HUES6 (cell line): ENCODE results near the gene UQCRFS1.
A peak's percentile ranks its signal among the peaks of the same experiment; 100 is the strongest.
"Not testable (repeated sequence)": the region's sequence is repeated elsewhere in the genome, so short reads cannot be mapped to it uniquely, and the experiment has no call there.

Source experiments
- H3K27ac ChIP-seq: 2 replicates; pipeline ENCODE4 v1.7.0; 2013; ENCODE audit warnings: low read depth, mild to moderate bottlenecking, low read length, inconsistent platforms
- H3K27me3 ChIP-seq: 2 replicates; pipeline ENCODE4 v1.6.1; 2013; ENCODE audit warnings: low read length; ENCODE audit not compliant: control insufficient read depth, insufficient read depth
- H3K36me3 ChIP-seq: 2 replicates; pipeline ENCODE4 v1.6.1; 2013; ENCODE audit warnings: low read length; ENCODE audit not compliant: control insufficient read depth, insufficient read depth
- H3K4me1 ChIP-seq: 2 replicates; pipeline ENCODE4 v1.6.1; 2013; ENCODE audit warnings: low read length; ENCODE audit not compliant: control insufficient read depth, insufficient read depth
- H3K4me3 ChIP-seq: 2 replicates; pipeline ENCODE4 v1.5.1; 2013; ENCODE audit warnings: low read depth, low read length
- H3K9ac ChIP-seq: one replicate; pipeline ENCODE4 v1.6.1; 2013; ENCODE audit warnings: mild to moderate bottlenecking, low read length
- H3K9me3 ChIP-seq: 2 replicates; pipeline ENCODE4 v1.6.1; 2013; ENCODE audit warnings: low read depth, low read length; ENCODE audit not compliant: control insufficient read depth, insufficient read depth

Gene UQCRFS1

GRCh38 chr19:29212648-29213573 is at the start of gene UQCRFS1:
TSS of gene UQCRFS1 (minus strand) at chr19:29213151. CDS start at chr19:29213118, 33 bp downstream.
- Histone ChIP-seq H3K36me3 (peaks cover 12% of the 10 kb centered on the region), H3K27me3 (no peaks in the 10 kb centered on the region), H3K9ac (peak within 1 kb of the TSS; percentile 94), H3K4me1 (peaks cover 10% of the 10 kb centered on the region), H3K4me3 (peak within 1 kb of the TSS; percentile 98), H3K27ac (peak within 1 kb of the TSS; percentile 96), H3K9me3 (no peaks in the 10 kb centered on the region)

GRCh38 chr19:29262085-29262484 is 49.1 kb upstream of the UQCRFS1 start:
- H3K27ac ChIP-seq = no peak overlapping the region
- no peaks in the 10 kb centered on the region for H3K36me3 ChIP-seq
- no peak overlapping the region for H3K4me3 ChIP-seq
- H3K27me3 ChIP-seq = no peaks in the 10 kb centered on the region; the same call in 1 of the 2 replicates
- H3K4me1 ChIP-seq = no peaks in the 10 kb centered on the region
- H3K9me3 ChIP-seq = peaks cover 11% of the 10 kb centered on the region; the same call in 1 of the 2 replicates
- H3K9ac ChIP-seq = no peak overlapping the region

- no peaks in the 10 kb centered on the region for H3K4me1 ChIP-seq
- no peak overlapping the region for H3K9ac ChIP-seq
- H3K27ac ChIP-seq = no peak overlapping the region
- no peaks in the 10 kb centered on the region for H3K27me3 ChIP-seq
- no peaks in the 10 kb centered on the region for H3K36me3 ChIP-seq
- no peak overlapping the region for H3K4me3 ChIP-seq
- H3K9me3 ChIP-seq = peaks cover 11% of the 10 kb centered on the region; the same call in 1 of the 2 replicates
Observed at GRCh38 chr19:29260477-29261317, 47.7 kb upstream of the UQCRFS1 start.

- Histone ChIP-seq H3K36me3 (no peaks in the 10 kb centered on the region), H3K27ac (no peak overlapping the region), H3K4me1 (no peaks in the 10 kb centered on the region), H3K9me3 (peaks cover 11% of the 10 kb centered on the region; the same call in 1 of the 2 replicates), H3K4me3 (no peak overlapping the region), H3K27me3 (no peaks in the 10 kb centered on the region), H3K9ac (no peak overlapping the region)
Observed at GRCh38 chr19:29259867-29260281, 46.9 kb upstream of the UQCRFS1 start.

GRCh38 chr19:29259153-29259552 is 46.2 kb upstream of the UQCRFS1 start:
- no peak overlapping the region for H3K27ac ChIP-seq
- peaks cover 11% of the 10 kb centered on the region; the same call in 1 of the 2 replicates for H3K9me3 ChIP-seq
- no peaks in the 10 kb centered on the region for H3K27me3 ChIP-seq
- H3K4me1 ChIP-seq = no peaks in the 10 kb centered on the region
- H3K36me3 ChIP-seq = no peaks in the 10 kb centered on the region
- no peak overlapping the region for H3K9ac ChIP-seq
- no peak overlapping the region for H3K4me3 ChIP-seq

GRCh38 chr19:29256516-29256915 is 43.6 kb upstream of the UQCRFS1 start:
- Histone ChIP-seq H3K4me3 (no peak overlapping the region), H3K27ac (no peak overlapping the region), H3K9ac (no peak overlapping the region), H3K4me1 (no peaks in the 10 kb centered on the region), H3K27me3 (no peaks in the 10 kb centered on the region), H3K36me3 (no peaks in the 10 kb centered on the region), H3K9me3 (peaks cover 11% of the 10 kb centered on the region; the same call in 1 of the 2 replicates)

- Histone ChIP-seq H3K9ac (no peak overlapping the region), H3K4me1 (no peaks in the 10 kb centered on the region), H3K4me3 (no peak overlapping the region), H3K9me3 (peaks cover 11% of the 10 kb centered on the region; the same call in 1 of the 2 replicates), H3K36me3 (no peaks in the 10 kb centered on the region), H3K27me3 (no peaks in the 10 kb centered on the region), H3K27ac (no peak overlapping the region)
Observed at GRCh38 chr19:29255912-29256311, 43.0 kb upstream of the UQCRFS1 start.

GRCh38 chr19:29255006-29255405 is 42.1 kb upstream of the UQCRFS1 start:
- Histone ChIP-seq H3K4me1 (no peaks in the 10 kb centered on the region), H3K36me3 (no peaks in the 10 kb centered on the region), H3K4me3 (no peak overlapping the region), H3K27me3 (no peaks in the 10 kb centered on the region), H3K27ac (no peak overlapping the region), H3K9ac (no peak overlapping the region), H3K9me3 (peaks cover 11% of the 10 kb centered on the region; the same call in 1 of the 2 replicates)

- H3K36me3 ChIP-seq, H3K27ac ChIP-seq, H3K9me3 ChIP-seq, H3K9ac ChIP-seq, H3K4me1 ChIP-seq, H3K27me3 ChIP-seq, H3K4me3 ChIP-seq: not testable (repeated sequence)
Observed at GRCh38 chr19:29249798-29250197, 36.8 kb upstream of the UQCRFS1 start.

- H3K9me3 ChIP-seq = no peaks in the 10 kb centered on the region
- H3K4me1 ChIP-seq = no peaks in the 10 kb centered on the region
- peaks cover 7% of the 10 kb centered on the region; the same call in 1 of the 2 replicates for H3K27me3 ChIP-seq
- H3K4me3 ChIP-seq = no peak overlapping the region
- no peak overlapping the region for H3K27ac ChIP-seq
- no peaks in the 10 kb centered on the region for H3K36me3 ChIP-seq
- H3K9ac ChIP-seq = no peak overlapping the region
Observed at GRCh38 chr19:29248332-29248844, 35.4 kb upstream of the UQCRFS1 start.
